Measurements from ENCODE around the gene EXOG. TPM values are rescaled to one million over a fixed set of nuclear protein-coding genes. Genes with fewer than 3 reads are reported as not detected.

Gene EXOG
- total RNA-seq, 4 donors from 2014 or later: 3.3 to 10.3 (median 5.3) TPM

GRCh38 chr3:38555149-38555840 lies 59.2 kb downstream of the EXOG start:
- intact Hi-C loops (cut with DNase I): no loop called here
- Histone ChIP-seq H3K36me3 (no peaks in the 10 kb centered on the region), H3K9me3 (peaks cover 0 to 6% (median 0%) of the 10 kb centered on the region in 3 donors), H3K27ac (no peak overlapping the region), H3K4me3 (no peak overlapping the region), H3K27me3 (no peaks in the 10 kb centered on the region), H3K4me1 (no peaks in the 10 kb centered on the region)
- WGBS, 2 donors: 60 to 65% methylated on average over 1 to 2 of the region's 6 CpGs
- no peak for DNase-seq
- TF ChIP-seq, protein P1, sequence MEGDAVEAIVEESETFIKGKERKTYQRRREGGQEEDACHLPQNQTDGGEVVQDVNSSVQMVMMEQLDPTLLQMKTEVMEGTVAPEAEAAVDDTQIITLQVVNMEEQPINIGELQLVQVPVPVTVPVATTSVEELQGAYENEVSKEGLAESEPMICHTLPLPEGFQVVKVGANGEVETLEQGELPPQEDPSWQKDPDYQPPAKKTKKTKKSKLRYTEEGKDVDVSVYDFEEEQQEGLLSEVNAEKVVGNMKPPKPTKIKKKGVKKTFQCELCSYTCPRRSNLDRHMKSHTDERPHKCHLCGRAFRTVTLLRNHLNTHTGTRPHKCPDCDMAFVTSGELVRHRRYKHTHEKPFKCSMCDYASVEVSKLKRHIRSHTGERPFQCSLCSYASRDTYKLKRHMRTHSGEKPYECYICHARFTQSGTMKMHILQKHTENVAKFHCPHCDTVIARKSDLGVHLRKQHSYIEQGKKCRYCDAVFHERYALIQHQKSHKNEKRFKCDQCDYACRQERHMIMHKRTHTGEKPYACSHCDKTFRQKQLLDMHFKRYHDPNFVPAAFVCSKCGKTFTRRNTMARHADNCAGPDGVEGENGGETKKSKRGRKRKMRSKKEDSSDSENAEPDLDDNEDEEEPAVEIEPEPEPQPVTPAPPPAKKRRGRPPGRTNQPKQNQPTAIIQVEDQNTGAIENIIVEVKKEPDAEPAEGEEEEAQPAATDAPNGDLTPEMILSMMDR (IDR thresholded peaks at IDR 0.05): no peak

DNA sequence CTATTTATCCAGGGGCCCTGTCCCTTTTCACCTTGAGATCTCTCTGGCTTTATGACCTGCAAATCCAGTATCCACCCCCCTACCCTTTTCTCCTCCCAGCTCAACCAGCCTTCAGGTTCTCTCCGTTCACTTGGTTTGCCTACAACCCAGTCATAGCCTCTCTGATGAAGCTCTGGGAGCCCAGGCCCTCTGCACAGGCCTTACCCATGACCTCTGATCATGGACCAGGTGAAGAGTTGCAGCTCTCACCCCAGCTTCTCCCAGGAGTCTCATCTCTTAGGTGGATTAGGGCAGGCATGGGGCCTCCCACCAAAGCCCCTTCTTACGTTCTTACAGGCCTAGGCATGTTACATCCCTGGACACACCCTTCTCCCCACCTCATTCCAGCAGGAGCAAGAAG lies 59.8 kb downstream of the EXOG start:
- Histone ChIP-seq H3K4me3 (no peak overlapping the region), H3K9me3 (peaks cover 0 to 6% (median 0%) of the 10 kb centered on the region in 3 donors), H3K27ac (no peak overlapping the region), H3K36me3 (no peaks in the 10 kb centered on the region), H3K27me3 (no peaks in the 10 kb centered on the region), H3K4me1 (no peaks in the 10 kb centered on the region)
- DNase-seq: no peak
- TF ChIP-seq POLR2A (IDR thresholded peaks at IDR 0.05): no peak
- TF ChIP-seq, protein P1 (IDR thresholded peaks at IDR 0.05): no peak
- intact Hi-C loops (cut with DNase I): no loop called here
- WGBS, 2 donors: 79 to 88% methylated on average over 2 of the region's 2 CpGs

DNA sequence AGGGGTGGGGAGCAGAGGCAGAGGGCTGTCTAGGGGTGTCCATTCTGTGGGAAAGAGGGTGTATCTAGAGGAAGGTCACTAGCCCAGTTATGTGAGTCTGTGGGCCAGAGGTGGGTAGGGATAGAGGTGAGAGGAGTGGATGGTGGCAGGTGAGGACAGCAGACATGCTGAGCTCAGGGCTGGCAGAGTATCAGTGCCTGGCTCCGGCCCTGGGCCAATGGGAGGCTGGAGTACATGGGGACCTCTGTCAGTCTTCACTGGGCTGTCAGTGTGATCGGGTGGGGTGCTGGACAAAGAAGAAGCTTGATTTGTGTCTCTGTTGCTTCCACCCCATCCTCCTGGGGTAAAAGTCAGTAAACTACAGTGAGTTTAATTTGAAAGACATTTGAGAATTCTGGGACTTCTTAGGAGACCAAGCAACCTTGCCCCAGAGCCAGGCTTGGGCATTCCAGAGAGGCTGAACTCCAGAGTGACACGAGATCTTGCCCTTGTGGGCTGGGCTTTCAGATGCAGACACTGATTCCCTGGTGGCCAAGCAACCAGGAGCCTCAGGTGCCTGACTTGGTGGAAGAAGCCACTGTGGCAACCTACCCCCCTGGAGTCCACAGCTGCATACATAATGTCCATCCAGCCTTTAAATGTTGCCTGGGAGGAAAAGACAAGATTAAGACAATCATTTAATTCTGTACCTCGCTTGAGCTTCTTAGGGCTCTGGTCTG lies 60.7 kb downstream of the EXOG start:
- 51 to 74% methylated on average over 3 to 4 of the region's 4 CpGs for WGBS, 2 donors
- intact Hi-C loops (cut with DNase I): no loop called here
- Histone ChIP-seq H3K27me3 (no peaks in the 10 kb centered on the region), H3K4me3 (no peak overlapping the region), H3K9me3 (peaks cover 0 to 6% (median 0%) of the 10 kb centered on the region in 3 donors), H3K4me1 (no peaks in the 10 kb centered on the region), H3K36me3 (no peaks in the 10 kb centered on the region), H3K27ac (no peak overlapping the region)
- TF ChIP-seq POLR2A (IDR thresholded peaks at IDR 0.05): no peak
- TF ChIP-seq, protein P1 (IDR thresholded peaks at IDR 0.05): no peak
- DNase-seq: no peak

GRCh38 chr3:38558864-38559263 lies 62.7 kb downstream of the EXOG start:
- H3K36me3 ChIP-seq: no peaks in the 10 kb centered on the region
- H3K4me1 ChIP-seq: no peaks in the 10 kb centered on the region
- intact Hi-C loops (cut with DNase I): no loop called here
- no peak overlapping the region for H3K27ac ChIP-seq
- H3K27me3 ChIP-seq: no peaks in the 10 kb centered on the region
- H3K4me3 ChIP-seq: no peak overlapping the region
- DNase-seq: no peak
- WGBS, 2 donors: 57 to 63% methylated on average over 1 of the region's 1 CpG
- H3K9me3 ChIP-seq: peaks cover 0 to 6% (median 0%) of the 10 kb centered on the region in 3 donors
- no peak for TF ChIP-seq POLR2A (IDR thresholded peaks at IDR 0.05)
- TF ChIP-seq, protein P1 (IDR thresholded peaks at IDR 0.05): no peak

GRCh38 chr3:38560284-38560683 lies 64.1 kb downstream of the EXOG start:
- Histone ChIP-seq H3K9me3 (no peaks in the 10 kb centered on the region), H3K36me3 (no peaks in the 10 kb centered on the region), H3K27me3 (no peaks in the 10 kb centered on the region), H3K4me1 (no peaks in the 10 kb centered on the region), H3K4me3 (no peak overlapping the region), H3K27ac (no peak overlapping the region)
- TF ChIP-seq, protein P1 (IDR thresholded peaks at IDR 0.05): no peak
- no peak for TF ChIP-seq POLR2A (IDR thresholded peaks at IDR 0.05)
- intact Hi-C loops (cut with DNase I): no loop called here
- 88 to 93% methylated on average over 3 to 4 of the region's 6 CpGs for WGBS, 2 donors
- DNase-seq: no peak
